Muscle of leg (tissue), 11 donors: Measurements from ENCODE around the gene CNOT4. TPM values are rescaled to one million over a fixed set of nuclear protein-coding genes. Genes with fewer than 3 reads are reported as not detected.
"Not testable (repeated sequence)": the region's sequence is repeated elsewhere in the genome, so short reads cannot be mapped to it uniquely, and the experiment has no call there.

Source experiments
- DNase-seq: peaks from one replicate; pipeline ENCODE4 v3.0.0; 2013
- H3K27ac ChIP-seq: one replicate; pipeline ENCODE4 v1.5.1; 2013; ENCODE audit warnings: mild to moderate bottlenecking, low read length, control low read depth
- H3K27me3 ChIP-seq: one replicate; pipeline ENCODE4 v1.6.1; 2013; ENCODE audit warnings: low read length; ENCODE audit not compliant: control insufficient read depth, insufficient read depth
- H3K36me3 ChIP-seq: one replicate; pipeline ENCODE4 v1.6.1; 2013; ENCODE audit warnings: low read length; ENCODE audit not compliant: control insufficient read depth, insufficient read depth
- H3K4me1 ChIP-seq: one replicate; pipeline ENCODE4 v1.6.1; 2013; ENCODE audit warnings: low read length; ENCODE audit not compliant: control insufficient read depth, insufficient read depth
- H3K4me3 ChIP-seq: one replicate; pipeline ENCODE4 v1.5.1; 2013; ENCODE audit warnings: low read length, control low read depth
- H3K9me3 ChIP-seq: replicated peaks from 2 replicates; pipeline ENCODE4 v1.6.1; 2013; ENCODE audit warnings: low read depth, low read length; ENCODE audit not compliant: control insufficient read depth
- WGBS: methylation state at CpG from one replicate; pipeline ENCODE4 v1.1.5; 2013; ENCODE audit warnings: missing lambda C conversion rate; ENCODE audit not compliant: insufficient coverage; 5-methylcytosine and 5-hydroxymethylcytosine counted together
- polyA plus RNA-seq, 8 donors: library from polyadenylated mRNA; unstranded; fragments of 120-200 nt; gene quantifications; one replicate each; pipeline versions ENCODE4 v1.2.1 to v1.2.3, GENCODE V29; 2013; ENCODE audit warnings: inconsistent platforms in 1 of 8, low replicate concordance in 1 of 8; ENCODE audit not compliant: insufficient read length in 8 of 8, insufficient read depth in 1 of 8
- total RNA-seq: library from RNA; stranded (reverse); fragments of 120-200 nt; gene quantifications from one replicate; pipeline ENCODE4 v1.2.4, GENCODE V29; 2013

Gene CNOT4
- total and polyA plus RNA-seq, 9 donors, result 12.1 to 23.3 (median 20.9) TPM

DNA sequence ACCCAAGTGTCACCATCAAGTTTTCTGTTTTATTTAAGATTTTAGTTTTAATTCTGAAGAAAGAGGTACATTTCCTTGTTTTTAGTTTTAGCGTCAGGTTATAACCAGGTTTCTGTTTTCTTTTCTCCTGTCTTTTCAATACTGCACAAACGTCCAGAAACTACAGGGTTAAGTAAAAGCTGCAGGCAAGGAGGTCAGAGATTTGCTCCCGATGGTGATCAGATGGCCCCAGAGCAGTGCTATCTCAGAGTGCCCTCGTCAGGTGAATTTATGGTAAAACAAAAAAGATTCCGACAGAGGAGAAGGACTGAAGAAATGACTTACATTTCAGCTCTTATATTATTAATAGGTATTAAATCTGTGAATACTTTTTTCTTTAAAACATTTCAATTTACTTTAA lies 148.1 kb downstream of the CNOT4 start:
- Histone ChIP-seq H3K36me3 (peaks cover 4% of the 10 kb centered on the region), H3K27me3 (no peaks in the 10 kb centered on the region), H3K4me3 (no peak overlapping the region), H3K4me1 (no peaks in the 10 kb centered on the region), H3K9me3 (no peaks in the 10 kb centered on the region), H3K27ac (no peak overlapping the region)
- WGBS, result no CpG with 5 or more reads among the region's 5 CpGs
- no peak for DNase-seq

DNA sequence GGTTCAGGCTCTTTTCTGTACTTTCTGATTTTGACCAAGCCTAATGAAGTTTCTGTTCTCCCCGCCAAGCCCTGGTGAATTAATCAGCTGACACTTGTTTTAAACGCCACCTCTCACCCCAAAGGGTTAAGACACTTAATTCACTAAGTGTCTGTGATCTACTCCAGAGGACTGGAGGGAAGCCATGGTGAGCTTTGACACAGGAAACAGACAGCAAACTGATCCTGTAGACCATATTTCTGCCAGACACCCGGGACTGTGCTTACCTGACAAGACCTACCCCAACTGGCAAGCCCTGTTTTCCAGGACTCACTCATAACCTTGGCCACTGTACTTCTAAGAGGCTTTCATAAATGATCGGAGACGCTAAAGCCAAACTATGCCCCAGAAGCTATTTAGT lies 150.3 kb downstream of the CNOT4 start:
- Histone ChIP-seq H3K27ac (no peak overlapping the region), H3K9me3 (no peaks in the 10 kb centered on the region), H3K4me3 (no peak overlapping the region), H3K36me3 (peaks cover 4% of the 10 kb centered on the region), H3K27me3 (no peaks in the 10 kb centered on the region), H3K4me1 (no peaks in the 10 kb centered on the region)
- no peak for DNase-seq
- whole genome bisulfite sequencing, result 19% methylated on average over 3 of the region's 5 CpGs

DNA sequence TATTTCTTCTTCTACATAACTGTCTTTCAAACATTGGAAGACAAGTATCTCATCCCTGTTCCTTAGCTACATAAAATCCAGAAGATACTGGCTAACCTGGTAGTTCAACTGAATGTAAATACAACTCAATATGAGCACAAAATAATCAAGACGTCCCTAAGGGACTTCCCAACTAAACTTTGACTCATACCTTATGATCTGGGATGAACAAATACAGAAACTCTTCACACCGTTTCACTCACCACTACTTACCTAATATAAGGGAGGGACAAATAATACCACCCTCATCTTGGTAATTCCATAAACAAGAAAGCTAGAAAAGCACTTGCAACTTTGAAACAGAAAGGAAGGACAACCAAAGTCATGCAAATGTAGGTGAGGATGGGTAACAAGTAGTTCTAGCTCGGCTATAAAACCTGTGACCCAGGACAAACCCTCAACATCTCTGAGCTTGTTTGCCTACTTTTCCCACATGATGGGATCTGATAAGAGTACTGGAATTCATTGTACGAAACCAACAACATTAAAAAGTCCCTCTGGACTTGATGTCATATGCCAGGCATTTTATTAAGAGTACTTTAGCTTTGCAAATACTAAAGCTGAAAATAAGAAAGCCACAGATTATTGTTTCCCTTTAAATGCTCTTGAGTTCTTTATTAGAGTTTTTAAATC lies 154.4 kb downstream of the CNOT4 start:
- Histone ChIP-seq H3K27ac (no peak overlapping the region), H3K9me3 (no peaks in the 10 kb centered on the region), H3K4me3 (no peak overlapping the region), H3K27me3 (no peaks in the 10 kb centered on the region), H3K4me1 (no peaks in the 10 kb centered on the region), H3K36me3 (no peaks in the 10 kb centered on the region)
- no peak for DNase-seq
- WGBS, result no CpG with 5 or more reads among the region's 4 CpGs

DNA sequence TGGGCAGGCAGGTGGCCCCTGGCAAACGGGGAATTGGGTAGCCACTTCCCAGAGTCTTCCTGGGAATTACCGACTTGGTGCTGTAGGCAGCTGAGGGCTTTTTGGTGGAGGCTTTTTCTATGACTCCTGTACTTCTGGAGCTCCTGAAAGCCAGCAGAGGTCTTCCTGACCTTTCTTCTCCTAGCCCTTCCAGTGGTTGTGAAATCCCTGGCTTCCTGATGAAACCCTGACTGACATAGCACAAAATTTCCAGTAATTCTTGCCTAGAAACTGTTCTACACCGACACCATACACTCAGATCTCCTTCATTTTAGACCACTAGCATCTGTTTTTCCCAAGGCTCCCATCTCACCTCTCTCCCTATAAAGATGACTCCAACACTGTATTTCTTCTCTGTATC lies 156.1 kb downstream of the CNOT4 start:
- no peaks in the 10 kb centered on the region for H3K36me3 ChIP-seq
- DNase-seq, result no peak
- H3K4me1 ChIP-seq, result no peaks in the 10 kb centered on the region
- no peaks in the 10 kb centered on the region for H3K9me3 ChIP-seq
- H3K4me3 ChIP-seq, result no peak overlapping the region
- WGBS, result 80% methylated on average over 3 of the region's 3 CpGs
- H3K27me3 ChIP-seq, result no peaks in the 10 kb centered on the region
- H3K27ac ChIP-seq, result no peak overlapping the region

DNA sequence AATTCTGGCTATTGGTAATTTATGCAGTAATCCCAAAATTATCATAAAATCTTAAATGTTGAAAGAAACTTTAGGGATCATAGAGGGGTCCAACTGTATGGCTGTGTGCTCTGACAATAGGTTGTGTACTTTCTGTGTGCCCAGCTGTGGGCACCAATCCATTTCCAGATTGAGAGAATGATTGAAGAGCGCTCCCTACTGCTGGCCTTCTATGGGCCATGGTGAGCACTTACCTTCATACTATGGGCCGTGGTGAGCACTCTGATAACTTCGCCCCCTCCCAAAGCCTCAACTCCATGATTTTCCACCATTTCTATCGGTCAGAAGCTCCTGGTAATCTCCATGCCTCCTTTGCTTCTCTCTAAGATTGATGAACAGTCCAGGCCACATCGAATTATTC lies 157.6 kb downstream of the CNOT4 start:
- no peak overlapping the region for H3K4me3 ChIP-seq
- H3K36me3 ChIP-seq, result no peaks in the 10 kb centered on the region
- DNase-seq, result no peak
- 82% methylated on average over 5 of the region's 5 CpGs for WGBS
- H3K4me1 ChIP-seq, result no peaks in the 10 kb centered on the region
- H3K27me3 ChIP-seq, result no peaks in the 10 kb centered on the region
- H3K9me3 ChIP-seq, result no peaks in the 10 kb centered on the region
- H3K27ac ChIP-seq, result no peak overlapping the region

DNA sequence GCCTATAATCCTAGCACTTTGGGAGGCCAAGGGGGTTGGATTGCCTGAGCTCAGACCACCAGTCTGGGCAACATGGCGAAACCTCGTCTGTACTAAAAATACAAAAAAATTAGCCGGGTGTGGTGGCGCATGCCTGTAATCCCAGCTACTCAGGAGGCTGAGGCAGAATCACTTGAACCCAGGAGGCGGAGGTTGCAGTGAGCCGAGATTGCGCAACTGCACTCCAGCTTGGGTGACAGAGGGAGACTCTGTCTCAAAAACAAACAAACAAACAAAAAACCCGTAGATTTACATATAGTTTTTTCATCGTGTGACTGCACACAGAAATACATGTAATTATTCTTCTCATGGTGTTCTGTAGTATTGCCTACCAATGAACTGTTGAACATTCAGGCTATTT lies 158.8 kb downstream of the CNOT4 start:
- not testable (repeated sequence) for DNase-seq, H3K27me3 ChIP-seq, H3K9me3 ChIP-seq, H3K36me3 ChIP-seq, H3K4me3 ChIP-seq, H3K27ac ChIP-seq, H3K4me1 ChIP-seq
- 91% methylated on average over 7 of the region's 9 CpGs for WGBS

DNA sequence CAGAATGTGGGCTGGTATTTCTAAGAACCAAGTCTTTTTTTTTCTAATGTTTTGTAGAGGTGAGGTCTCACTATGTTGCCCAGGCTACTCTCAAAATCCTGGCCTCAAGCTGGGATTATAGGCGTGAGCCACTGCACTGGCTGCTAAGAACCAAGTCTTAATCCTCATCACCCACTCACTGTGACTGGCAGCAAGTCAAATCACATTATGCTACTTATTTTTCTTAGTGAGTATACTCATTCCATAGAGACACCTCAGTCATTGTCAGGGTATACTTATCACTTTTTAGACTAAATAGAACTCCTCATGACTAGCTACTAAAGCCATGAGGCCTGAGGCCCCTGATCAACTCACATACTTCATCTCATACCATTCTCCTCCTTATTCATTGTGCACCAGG lies 160.2 kb downstream of the CNOT4 start:
- DNase-seq, result no peak
- Histone ChIP-seq H3K36me3 (no peaks in the 10 kb centered on the region), H3K4me3 (no peak overlapping the region), H3K27me3 (no peaks in the 10 kb centered on the region), H3K9me3 (no peaks in the 10 kb centered on the region), H3K27ac (no peak overlapping the region), H3K4me1 (no peaks in the 10 kb centered on the region)
- WGBS, result 50% methylated on average over 1 of the region's 1 CpG

DNA sequence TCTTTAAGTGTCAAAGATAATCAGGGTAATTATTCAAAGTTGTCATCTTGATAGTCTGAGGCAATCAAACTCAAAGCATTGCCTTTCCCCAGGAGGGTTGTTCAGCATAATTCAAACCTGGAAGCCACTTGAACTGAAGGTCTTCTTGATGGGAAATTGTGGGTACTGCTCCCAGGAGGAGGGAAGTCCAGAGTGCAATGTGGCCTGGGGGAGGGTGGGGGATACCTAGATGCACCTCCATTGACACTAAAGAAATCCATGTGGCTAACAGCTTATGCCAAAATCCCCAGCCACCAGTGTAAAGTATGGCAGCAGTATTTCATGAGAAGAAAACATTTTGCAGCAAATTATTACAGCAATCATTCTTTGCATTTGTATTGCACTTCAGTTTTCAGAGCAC lies 161.4 kb downstream of the CNOT4 start:
- Histone ChIP-seq H3K27ac (no peak overlapping the region), H3K36me3 (no peaks in the 10 kb centered on the region), H3K9me3 (no peaks in the 10 kb centered on the region), H3K4me3 (no peak overlapping the region), H3K27me3 (no peaks in the 10 kb centered on the region), H3K4me1 (no peaks in the 10 kb centered on the region)
- DNase-seq, result no peak

DNA sequence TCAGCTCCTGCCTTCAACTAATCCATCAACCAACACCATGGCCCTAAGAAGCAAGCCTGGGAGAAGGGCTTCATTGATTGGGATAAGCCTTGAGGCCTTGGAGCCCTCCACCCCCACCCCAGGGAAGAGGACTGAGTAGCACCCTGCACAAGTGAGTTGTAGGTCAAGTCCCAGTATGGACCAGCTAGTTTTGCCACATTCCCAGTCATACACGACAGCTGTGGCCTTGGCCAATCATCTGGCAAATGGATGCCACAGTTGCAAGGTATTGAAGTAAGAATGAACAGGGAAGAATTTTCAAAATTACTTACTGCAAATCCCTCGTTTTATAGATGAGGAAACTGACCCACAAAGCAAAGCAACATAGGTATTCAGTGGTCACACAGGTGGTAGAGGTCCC lies 166.5 kb downstream of the CNOT4 start:
- no peaks in the 10 kb centered on the region for H3K9me3 ChIP-seq
- WGBS, result 20% methylated on average over 1 of the region's 2 CpGs
- no peak for DNase-seq

DNA sequence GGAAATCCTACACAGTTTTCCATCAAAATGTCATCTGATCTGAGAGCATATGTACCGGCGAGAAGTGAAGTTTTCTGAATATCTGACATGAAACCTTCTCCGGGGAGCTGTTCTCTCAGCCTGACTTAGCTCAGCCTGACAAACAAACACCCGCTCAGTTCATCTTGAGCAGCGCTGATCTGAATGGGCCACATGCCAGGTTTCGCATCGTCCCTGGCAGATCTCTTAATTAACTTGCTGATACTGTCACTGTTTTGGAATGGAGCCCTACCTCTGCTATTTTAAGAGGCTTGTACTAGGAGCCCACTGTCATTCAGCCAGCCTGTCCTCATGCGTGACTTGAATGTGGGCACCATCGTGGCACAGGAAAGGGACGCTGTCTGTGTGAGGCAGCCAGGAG lies 167.0 kb downstream of the CNOT4 start:
- Histone ChIP-seq H3K4me1 (no peaks in the 10 kb centered on the region), H3K36me3 (no peaks in the 10 kb centered on the region), H3K9me3 (no peaks in the 10 kb centered on the region), H3K4me3 (no peak overlapping the region), H3K27ac (no peak overlapping the region), H3K27me3 (no peaks in the 10 kb centered on the region)
- WGBS, result 63% methylated on average over 10 of the region's 10 CpGs
- DNase-seq, result peak; percentile 46

More for the DNA sequence above, 166.5 kb downstream of the CNOT4 start:
- Histone ChIP-seq H3K4me3 (no peak overlapping the region), H3K27me3 (no peaks in the 10 kb centered on the region), H3K4me1 (no peaks in the 10 kb centered on the region), H3K36me3 (no peaks in the 10 kb centered on the region), H3K27ac (no peak overlapping the region)

DNA sequence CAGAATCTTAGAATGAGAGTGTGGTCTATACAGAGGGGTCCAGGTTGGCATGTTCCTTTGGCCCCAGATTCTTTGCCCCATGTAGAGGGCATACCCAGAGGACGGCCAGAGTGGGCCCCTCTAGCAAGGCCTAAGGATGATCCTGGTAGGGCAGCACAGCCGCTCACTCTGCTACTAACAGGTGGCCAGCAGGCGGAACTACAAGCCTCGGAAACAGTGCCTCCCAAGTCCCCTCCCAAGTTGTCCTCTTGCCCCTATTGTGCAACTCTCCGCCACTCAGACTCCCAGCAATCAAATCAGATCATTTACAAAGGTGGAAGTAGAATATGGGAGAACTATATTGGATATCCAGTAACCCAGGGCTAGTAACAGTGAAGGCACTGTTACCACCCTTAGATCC lies 168.9 kb downstream of the CNOT4 start:
- WGBS, result 71% methylated on average over 1 of the region's 5 CpGs
- Histone ChIP-seq H3K9me3 (no peaks in the 10 kb centered on the region), H3K27ac (no peak overlapping the region), H3K4me1 (no peaks in the 10 kb centered on the region), H3K4me3 (no peak overlapping the region), H3K27me3 (no peaks in the 10 kb centered on the region), H3K36me3 (no peaks in the 10 kb centered on the region)
- no peak for DNase-seq
